Peyer's patch (tissue), 4 donors: Measurements from ENCODE around the gene PTPRM.

Experiments used
- POLR2A ChIP-seq, 2 donors: fragments of 450-650 bp; IDR thresholded peaks; one replicate each; pipeline ENCODE4 v1.5.1; 2017; ENCODE audit warnings: antibody characterized with exemption in 2 of 2, mild to moderate bottlenecking in 2 of 2, moderate library complexity in 2 of 2
- TF ChIP-seq, protein P1 (sequence below), 6 experiments: fragments of 450-650 bp in 4 of 6; fragments of 200-600 bp in 2 of 6; sonication (generic) in 1 of 6; IDR thresholded peaks; one replicate each; pipeline ENCODE4 v1.5.1; 2017 to 2019; ENCODE audit warnings: antibody characterized with exemption in 6 of 6, mild to moderate bottlenecking in 3 of 6, moderate library complexity in 1 of 6

DNA sequence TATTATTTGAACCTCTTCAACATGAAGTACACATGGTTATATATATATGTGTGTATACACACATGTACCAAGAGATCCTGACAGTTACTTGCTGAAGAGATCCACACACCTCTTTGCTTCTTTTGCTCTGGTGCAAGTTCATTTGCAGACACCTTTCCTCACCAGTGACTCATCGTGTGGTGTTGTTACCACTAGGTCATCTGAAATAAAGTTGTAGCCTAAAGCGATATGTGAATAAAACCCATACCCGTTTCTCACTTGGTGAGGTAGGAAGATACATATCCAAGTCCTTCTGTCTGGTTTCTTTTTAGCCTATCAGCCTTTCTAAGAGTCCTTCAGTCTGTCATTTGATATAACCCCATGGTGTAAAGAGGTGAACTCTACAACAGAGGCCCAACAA is 662.7 kb downstream of the PTPRM start:
- TF ChIP-seq, protein P1, sequence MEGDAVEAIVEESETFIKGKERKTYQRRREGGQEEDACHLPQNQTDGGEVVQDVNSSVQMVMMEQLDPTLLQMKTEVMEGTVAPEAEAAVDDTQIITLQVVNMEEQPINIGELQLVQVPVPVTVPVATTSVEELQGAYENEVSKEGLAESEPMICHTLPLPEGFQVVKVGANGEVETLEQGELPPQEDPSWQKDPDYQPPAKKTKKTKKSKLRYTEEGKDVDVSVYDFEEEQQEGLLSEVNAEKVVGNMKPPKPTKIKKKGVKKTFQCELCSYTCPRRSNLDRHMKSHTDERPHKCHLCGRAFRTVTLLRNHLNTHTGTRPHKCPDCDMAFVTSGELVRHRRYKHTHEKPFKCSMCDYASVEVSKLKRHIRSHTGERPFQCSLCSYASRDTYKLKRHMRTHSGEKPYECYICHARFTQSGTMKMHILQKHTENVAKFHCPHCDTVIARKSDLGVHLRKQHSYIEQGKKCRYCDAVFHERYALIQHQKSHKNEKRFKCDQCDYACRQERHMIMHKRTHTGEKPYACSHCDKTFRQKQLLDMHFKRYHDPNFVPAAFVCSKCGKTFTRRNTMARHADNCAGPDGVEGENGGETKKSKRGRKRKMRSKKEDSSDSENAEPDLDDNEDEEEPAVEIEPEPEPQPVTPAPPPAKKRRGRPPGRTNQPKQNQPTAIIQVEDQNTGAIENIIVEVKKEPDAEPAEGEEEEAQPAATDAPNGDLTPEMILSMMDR (IDR thresholded peaks at IDR 0.05): no peak
- TF ChIP-seq POLR2A (IDR thresholded peaks at IDR 0.05): no peak
